Lower lobe of right lung (tissue), 2 donors: Measurements from ENCODE around the gene PPIP5K2. TPM values are rescaled to one million over a fixed set of nuclear protein-coding genes. Genes with fewer than 3 reads are reported as not detected.
A peak's percentile ranks its signal among the peaks of the same experiment; 100 is the strongest.

ENCODE experiments used
- ATAC-seq, 2 donors: fragments of 200-7000 bp; cut with Tn5 transposase; one replicate each; pipeline ENCODE4 v1.9.1; 2020 to 2022; ENCODE audit warnings: mild to moderate bottlenecking in 2 of 2, moderate library complexity in 2 of 2
- DNase-seq: peaks from one replicate; pipeline ENCODE4 v3.0.0-alpha.2; 2020
- H3K27ac ChIP-seq: fragments of 200-600 bp; one replicate; pipeline ENCODE4 v1.8.0; 2022
- H3K27me3 ChIP-seq: fragments of 200-600 bp; one replicate; pipeline ENCODE4 v1.8.0; 2022; ENCODE audit warnings: low read depth
- H3K36me3 ChIP-seq: fragments of 200-600 bp; one replicate; pipeline ENCODE4 v1.8.0; 2022; ENCODE audit warnings: mild to moderate bottlenecking
- H3K4me1 ChIP-seq: fragments of 200-600 bp; one replicate; pipeline ENCODE4 v1.8.0; 2022
- H3K4me3 ChIP-seq: fragments of 200-600 bp; one replicate; pipeline ENCODE4 v1.8.0; 2022; ENCODE audit warnings: mild to moderate bottlenecking
- H3K9me3 ChIP-seq: fragments of 200-600 bp; one replicate; pipeline ENCODE4 v1.8.0; 2022
- intact Hi-C: fragments of 100-400 bp; cut with DNase I; formaldehyde crosslinking; loops from one replicate; pipeline ENCODE4 v1.11.0; 2022
- total RNA-seq: library from RNA; stranded (reverse); fragmentation: NEBNext Ultra II Directional; extraction: Animal tissue kit (Norgen Biotek cat#: 25700); gene quantifications from one replicate; pipeline ENCODE4 v1.2.1, GENCODE V29; 2021
- TF ChIP-seq, protein P1 (sequence below): fragments of 200-600 bp; IDR thresholded peaks from one replicate; pipeline ENCODE4 v1.8.0; 2022; ENCODE audit warnings: antibody characterized with exemption, mild to moderate bottlenecking
- donor health status: DM: no; HTN: yes; CAD: no; lungs with severe emphysema.

The PPIP5K2 gene
- total RNA-seq, 1 donor from 2014 or later, result 62.2 TPM

DNA sequence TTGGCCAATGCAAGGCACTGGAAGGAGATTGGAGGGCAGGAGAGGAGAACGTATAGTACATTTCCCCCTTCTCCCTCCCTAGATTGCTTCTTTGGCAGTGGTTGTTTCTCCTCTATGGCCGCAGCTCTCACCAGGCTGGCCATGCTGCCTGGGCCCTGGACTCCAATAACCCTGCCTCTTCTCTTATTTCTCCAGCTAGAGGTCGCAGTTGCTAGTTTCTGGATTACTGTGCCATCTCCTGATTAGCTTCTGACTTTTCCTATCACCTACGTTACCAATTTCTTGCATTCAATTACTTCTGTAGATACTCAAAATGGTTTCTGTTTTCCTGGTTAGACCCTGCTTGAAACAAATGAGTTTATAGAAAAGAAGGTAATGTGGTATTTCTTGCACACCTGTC, 136.1 kb downstream of the PPIP5K2 start:
- no peak for ATAC-seq
- no peak overlapping the region for H3K27ac ChIP-seq
- no peaks in the 10 kb centered on the region for H3K27me3 ChIP-seq
- no peak overlapping the region for H3K4me3 ChIP-seq
- no peaks in the 10 kb centered on the region for H3K36me3 ChIP-seq
- no peaks in the 10 kb centered on the region for H3K9me3 ChIP-seq
- intact Hi-C loops, result no loop called here
- no peak for DNase-seq
- TF ChIP-seq, protein P1, sequence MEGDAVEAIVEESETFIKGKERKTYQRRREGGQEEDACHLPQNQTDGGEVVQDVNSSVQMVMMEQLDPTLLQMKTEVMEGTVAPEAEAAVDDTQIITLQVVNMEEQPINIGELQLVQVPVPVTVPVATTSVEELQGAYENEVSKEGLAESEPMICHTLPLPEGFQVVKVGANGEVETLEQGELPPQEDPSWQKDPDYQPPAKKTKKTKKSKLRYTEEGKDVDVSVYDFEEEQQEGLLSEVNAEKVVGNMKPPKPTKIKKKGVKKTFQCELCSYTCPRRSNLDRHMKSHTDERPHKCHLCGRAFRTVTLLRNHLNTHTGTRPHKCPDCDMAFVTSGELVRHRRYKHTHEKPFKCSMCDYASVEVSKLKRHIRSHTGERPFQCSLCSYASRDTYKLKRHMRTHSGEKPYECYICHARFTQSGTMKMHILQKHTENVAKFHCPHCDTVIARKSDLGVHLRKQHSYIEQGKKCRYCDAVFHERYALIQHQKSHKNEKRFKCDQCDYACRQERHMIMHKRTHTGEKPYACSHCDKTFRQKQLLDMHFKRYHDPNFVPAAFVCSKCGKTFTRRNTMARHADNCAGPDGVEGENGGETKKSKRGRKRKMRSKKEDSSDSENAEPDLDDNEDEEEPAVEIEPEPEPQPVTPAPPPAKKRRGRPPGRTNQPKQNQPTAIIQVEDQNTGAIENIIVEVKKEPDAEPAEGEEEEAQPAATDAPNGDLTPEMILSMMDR, result no peak
- peaks cover 16% of the 10 kb centered on the region for H3K4me1 ChIP-seq

DNA sequence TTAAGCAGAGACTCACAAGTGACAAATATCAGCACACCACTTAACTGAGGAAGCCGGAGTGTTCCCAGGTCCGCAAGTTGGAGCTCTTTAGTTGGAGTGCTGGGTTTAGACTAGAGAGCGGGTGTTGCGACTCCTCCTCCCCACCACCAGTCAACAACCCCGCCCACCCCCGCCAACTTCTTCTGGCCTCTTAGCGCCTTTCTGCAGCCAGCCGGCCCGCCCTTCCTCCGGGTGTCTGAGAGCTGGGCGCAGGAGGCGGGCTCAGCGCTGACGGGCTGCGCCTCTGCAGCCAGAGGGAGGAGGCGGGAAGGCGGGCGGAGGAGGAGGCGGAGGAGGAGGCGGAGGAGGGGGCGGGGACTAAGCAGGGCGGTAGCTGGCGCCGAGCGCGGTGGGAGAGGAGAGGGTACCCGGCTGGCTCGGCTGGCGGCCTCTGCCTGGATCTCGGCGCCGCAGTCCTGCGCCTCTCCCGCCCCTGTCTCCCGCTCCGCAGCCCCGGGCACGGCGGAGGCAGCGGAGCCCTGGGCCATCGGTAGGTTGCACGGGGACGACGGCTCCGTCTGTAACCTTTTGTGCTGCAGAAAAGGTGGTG, 138.4 kb downstream of the PPIP5K2 start, which contains the start of gene MACIR:
Gene MACIR (plus strand): TSS at position 396 of the 589 bp plus-strand sequence. CDS start 17,157 bp downstream, outside the sequence.
- H3K4me1 ChIP-seq, result peaks cover 27% of the 10 kb centered on the region
- intact Hi-C loops, result no loop called here

DNA sequence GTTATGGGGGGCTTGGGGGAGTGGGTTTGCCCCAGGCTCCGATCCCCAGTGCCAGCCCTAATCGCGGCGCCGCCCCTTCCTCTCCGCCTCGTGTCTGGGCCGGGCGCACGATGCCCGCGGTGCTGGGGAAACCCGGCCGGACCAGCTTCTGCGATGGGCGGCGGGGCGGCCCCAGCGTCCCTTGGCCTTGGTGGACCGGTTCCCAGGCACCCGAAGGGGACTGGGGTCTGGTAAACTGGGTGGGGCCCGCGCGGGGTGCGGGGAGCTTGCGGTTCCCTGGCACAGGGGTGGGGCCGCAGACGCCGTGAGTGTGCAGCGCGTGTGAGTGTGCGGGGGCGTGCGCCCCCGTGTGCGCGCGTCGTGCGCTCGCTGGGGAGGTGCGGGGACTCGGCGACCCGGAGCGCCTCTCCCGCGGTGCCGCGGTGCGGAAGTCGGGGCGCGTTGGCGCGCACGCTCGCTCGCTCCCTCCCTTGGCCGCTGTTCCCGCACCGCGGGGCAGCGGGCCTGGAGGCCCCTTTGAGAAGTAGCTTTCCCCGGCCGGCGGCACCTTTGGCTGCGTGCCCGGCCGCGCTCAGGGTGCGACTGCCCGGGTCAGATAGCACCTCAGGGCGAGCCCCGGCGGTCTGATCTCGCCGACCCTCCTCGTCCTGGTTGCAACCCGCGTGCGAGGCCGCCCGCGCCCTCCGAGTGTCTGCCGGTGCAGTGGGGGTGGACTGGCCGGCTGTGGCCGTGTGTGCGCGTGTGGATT, 139.0 kb downstream of the PPIP5K2 start:
- Histone ChIP-seq H3K27ac (peak overlapping the region; percentile 88), H3K36me3 (no peaks in the 10 kb centered on the region), H3K4me1 (peaks cover 27% of the 10 kb centered on the region), H3K9me3 (no peaks in the 10 kb centered on the region), H3K4me3 (peak overlapping the region; percentile 75), H3K27me3 (no peaks in the 10 kb centered on the region)
- intact Hi-C loops, result no loop called here
- TF ChIP-seq, protein P1, result no peak
- DNase-seq (peak; percentile 78), ATAC-seq (peak; percentile 72 to 74)

More for the DNA sequence above, 138.4 kb downstream of the PPIP5K2 start, which contains the start of gene MACIR:
- Histone ChIP-seq H3K27me3 (no peaks in the 10 kb centered on the region), H3K4me3 (peak within 1 kb of the TSS; percentile 75), H3K27ac (peak within 1 kb of the TSS; percentile 88), H3K36me3 (no peaks in the 10 kb centered on the region), H3K9me3 (no peaks in the 10 kb centered on the region)
- TF ChIP-seq, protein P1, result no peak
- DNase-seq (peak; percentile 99), ATAC-seq (peak; percentile 98 to 99)

DNA sequence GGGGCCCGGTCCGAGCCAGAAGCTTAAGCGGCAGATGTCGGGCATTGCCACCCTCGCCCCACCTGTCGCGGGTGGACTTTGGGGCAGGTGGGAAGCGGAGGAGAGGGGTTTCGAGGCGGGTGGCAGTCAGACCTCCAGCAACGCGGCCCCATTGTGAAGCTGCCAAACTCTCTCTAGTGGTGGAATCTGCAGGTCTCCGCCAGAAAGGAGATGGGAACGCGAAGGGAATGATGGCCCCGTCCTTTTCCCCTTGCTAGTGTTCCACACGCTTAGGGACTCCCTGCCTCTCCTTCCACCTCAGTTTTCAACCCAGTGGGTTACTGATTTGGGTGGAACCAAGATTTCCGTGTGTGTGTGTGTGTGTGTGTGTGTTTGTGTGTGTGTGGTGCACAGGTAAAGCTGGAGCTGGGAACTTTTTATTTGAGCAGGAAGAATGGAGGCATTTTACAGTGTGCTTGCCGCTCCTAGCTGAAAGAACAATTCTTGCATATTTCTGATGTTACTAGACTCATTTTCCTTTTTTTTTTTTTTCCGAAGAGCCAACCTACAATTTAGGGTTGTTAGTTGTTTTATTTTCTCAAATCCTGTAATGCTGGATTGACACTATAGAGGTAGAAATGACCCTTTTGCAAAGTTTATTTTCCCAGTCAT, 139.7 kb downstream of the PPIP5K2 start:
- H3K9me3 ChIP-seq, result no peaks in the 10 kb centered on the region
- intact Hi-C loops, result no loop called here
- no peak for DNase-seq

DNA sequence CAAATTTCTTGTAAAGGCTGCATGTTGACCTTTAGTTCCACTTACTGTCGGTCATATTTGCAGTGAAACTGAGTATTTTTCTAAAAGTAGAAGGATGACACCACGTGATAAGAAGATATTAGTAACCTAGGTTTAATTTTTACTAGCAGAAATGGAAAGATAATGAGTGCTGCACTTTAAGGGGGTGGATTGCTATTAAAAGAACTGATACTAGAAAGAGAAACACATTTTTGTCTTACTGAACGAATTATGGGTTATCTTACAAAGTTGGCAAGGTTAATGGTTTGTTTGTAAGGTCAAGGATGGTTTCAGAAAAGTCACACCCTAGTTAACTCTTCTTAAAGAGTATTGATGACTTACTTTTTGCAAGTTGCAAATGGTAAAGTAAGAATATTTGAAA, 140.8 kb downstream of the PPIP5K2 start:
- Histone ChIP-seq H3K4me1 (peaks cover 27% of the 10 kb centered on the region), H3K4me3 (no peak overlapping the region), H3K27me3 (no peaks in the 10 kb centered on the region), H3K9me3 (no peaks in the 10 kb centered on the region), H3K27ac (no peak overlapping the region), H3K36me3 (no peaks in the 10 kb centered on the region)
- no peak for ATAC-seq
- TF ChIP-seq, protein P1, result no peak
- no peak for DNase-seq
- intact Hi-C loops, result no loop called here

More for the DNA sequence above, 139.7 kb downstream of the PPIP5K2 start:
- Histone ChIP-seq H3K4me3 (peak overlapping the region; percentile 75), H3K27me3 (no peaks in the 10 kb centered on the region), H3K4me1 (peaks cover 27% of the 10 kb centered on the region), H3K36me3 (no peaks in the 10 kb centered on the region), H3K27ac (peak overlapping the region; percentile 88)
- TF ChIP-seq, protein P1, result no peak
- ATAC-seq, result peak in 1 of 2 donors; percentile 2

Other genes starting within 250 kb of the PPIP5K2 start
- 7.5 TPM for gene GIN1, start 163 bp upstream of the PPIP5K2 start, total RNA-seq
- gene MACIR, start 138.5 kb downstream of the PPIP5K2 start, total RNA-seq, result 4.9 TPM